ENCODE measurements around the gene BORCS8.
"Not testable (repeated sequence)": the region's sequence is repeated elsewhere in the genome, so short reads cannot be mapped to it uniquely, and the experiment has no call there.

Gene BORCS8

GRCh38 chr19:19179548-19180441 is 12.2 kb downstream of the BORCS8 start:
- peak; percentile 77 for DNase-seq

GRCh38 chr19:19176950-19177349 is 15.0 kb downstream of the BORCS8 start:
- DNase-seq, result no peak

GRCh38 chr19:19173243-19173642 is 18.7 kb downstream of the BORCS8 start:
- not testable (repeated sequence) for DNase-seq

- no peak for DNase-seq
These were observed 20.0 kb downstream of the BORCS8 start for GRCh38 chr19:19171821-19172532.

- DNase-seq, result no peak
These were observed 20.9 kb downstream of the BORCS8 start for GRCh38 chr19:19170873-19171672.

- DNase-seq, result peak; percentile 81
These were observed 21.7 kb downstream of the BORCS8 start, which contains the start of gene MEF2B for GRCh38 chr19:19170053-19170872. MEF2B (minus strand) TSS chr19:19170263; CDS start chr19:19150735, 19,528 bp downstream.

GRCh38 chr19:19169236-19170052 is 22.5 kb downstream of the BORCS8 start:
- no peak for DNase-seq

GRCh38 chr19:19167612-19168011 is 24.3 kb downstream of the BORCS8 start:
- no peak for DNase-seq

GRCh38 chr19:19165396-19165795 is 26.6 kb downstream of the BORCS8 start:
- no peak for DNase-seq

- no peak for DNase-seq
These were observed 29.5 kb downstream of the BORCS8 start for GRCh38 chr19:19162495-19162894.

- DNase-seq, result no peak
These were observed 31.4 kb downstream of the BORCS8 start for GRCh38 chr19:19160461-19161035.

GRCh38 chr19:19159534-19159933 is 32.4 kb downstream of the BORCS8 start:
- no peak for DNase-seq

GRCh38 chr19:19157808-19158207 is 34.1 kb downstream of the BORCS8 start:
- DNase-seq, result no peak

GRCh38 chr19:19155495-19156219 is 36.3 kb downstream of the BORCS8 start:
- DNase-seq, result no peak

- no peak for DNase-seq
These were observed 37.0 kb downstream of the BORCS8 start for GRCh38 chr19:19154768-19155494.

- DNase-seq, result no peak
These were observed 39.1 kb downstream of the BORCS8 start for GRCh38 chr19:19152668-19153384.

- no peak for DNase-seq
These were observed 40.5 kb downstream of the BORCS8 start for GRCh38 chr19:19151418-19151817.

GRCh38 chr19:19149435-19149834 is 42.5 kb downstream of the BORCS8 start:
- DNase-seq, result no peak

- DNase-seq, result not testable (repeated sequence)
These were observed 43.4 kb downstream of the BORCS8 start for GRCh38 chr19:19148504-19148903.

Measured in hematopoietic multipotent progenitor cell treated with erythropoietin and hydrocortisone succinate and interleukin-3 and kit ligand, for 8 days (in vitro differentiated cells).